Muscle of back (tissue), 11 donors: ENCODE results near the gene ARID1A. TPM values are rescaled to one million over a fixed set of nuclear protein-coding genes. Genes with fewer than 3 reads are reported as not detected.
"Not testable (repeated sequence)": the region's sequence is repeated elsewhere in the genome, so short reads cannot be mapped to it uniquely, and the experiment has no call there.

Source experiments
- DNase-seq, 3 donors: peaks; one replicate each; pipeline versions ENCODE4 v3.0.0 to v3.0.0-alpha.2; 2013
- polyA plus RNA-seq, 10 donors: library from polyadenylated mRNA; unstranded; fragments of 120-200 nt; gene quantifications; one replicate each; pipeline ENCODE4 v1.2.1, GENCODE V29; 2013; ENCODE audit not compliant: insufficient read length in 10 of 10

ARID1A gene
- polyA plus RNA-seq, 10 donors, result 39.9 to 50.6 (median 45.2) TPM

DNA sequence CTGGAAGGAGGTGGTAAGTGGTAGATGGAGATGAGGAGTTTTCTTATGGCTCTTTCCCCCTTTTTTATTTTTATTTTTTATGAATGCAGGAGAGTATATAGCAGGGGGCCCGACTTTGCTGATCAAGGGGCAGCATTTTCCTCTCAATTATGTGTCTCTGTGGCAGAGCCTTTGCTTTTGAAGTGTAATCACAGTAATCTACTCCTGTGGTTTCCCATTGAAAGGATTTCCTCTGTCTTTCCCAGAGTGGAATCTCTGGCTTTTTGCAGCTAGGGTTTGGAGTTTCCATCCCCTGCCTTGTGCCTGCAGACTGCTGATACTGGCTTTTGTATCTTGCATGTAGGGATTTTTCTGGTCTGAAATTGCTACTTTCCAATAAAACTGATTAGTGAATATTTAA lies 29.1 kb downstream of the ARID1A start:
- no peak for DNase-seq

DNA sequence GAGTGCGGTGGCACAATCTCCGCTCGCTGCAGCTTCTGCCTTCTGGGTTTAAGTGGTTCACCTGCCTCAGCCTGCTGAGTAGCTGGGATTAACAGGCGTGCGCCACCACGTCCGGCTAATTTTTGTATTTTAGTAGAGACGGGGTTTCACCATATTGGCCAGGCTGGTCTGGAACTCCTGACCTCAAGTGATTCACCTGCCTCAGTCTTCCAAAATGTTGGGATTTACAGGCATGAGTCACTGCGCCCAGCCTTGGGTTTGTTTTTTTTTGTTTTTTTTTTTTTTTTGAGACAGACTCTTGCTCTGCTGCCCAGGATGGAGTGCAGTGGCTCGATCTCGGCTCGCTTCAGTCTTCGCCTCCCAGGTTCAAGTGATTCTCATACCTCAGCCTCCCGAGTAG lies 30.1 kb downstream of the ARID1A start:
- not testable (repeated sequence) for DNase-seq

DNA sequence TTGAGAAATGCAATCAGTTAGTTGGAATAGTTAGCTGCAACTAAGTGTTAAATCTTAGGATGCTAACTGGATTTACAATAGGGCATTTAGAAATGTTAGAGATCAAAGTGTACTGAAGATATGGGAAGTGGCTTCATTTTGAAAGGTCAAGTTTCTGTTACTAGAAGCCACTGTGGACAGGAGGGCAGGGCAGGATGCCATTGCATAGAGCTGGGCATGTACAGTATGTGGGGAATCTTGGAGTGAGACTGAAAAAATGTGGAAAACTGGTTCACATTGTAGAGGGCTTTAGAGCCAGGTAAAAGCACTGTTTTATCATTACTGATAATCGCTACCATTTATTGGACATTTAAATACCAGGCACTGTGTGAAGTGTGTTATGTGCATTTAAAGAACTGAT lies 31.0 kb downstream of the ARID1A start:
- DNase-seq, result no peak

DNA sequence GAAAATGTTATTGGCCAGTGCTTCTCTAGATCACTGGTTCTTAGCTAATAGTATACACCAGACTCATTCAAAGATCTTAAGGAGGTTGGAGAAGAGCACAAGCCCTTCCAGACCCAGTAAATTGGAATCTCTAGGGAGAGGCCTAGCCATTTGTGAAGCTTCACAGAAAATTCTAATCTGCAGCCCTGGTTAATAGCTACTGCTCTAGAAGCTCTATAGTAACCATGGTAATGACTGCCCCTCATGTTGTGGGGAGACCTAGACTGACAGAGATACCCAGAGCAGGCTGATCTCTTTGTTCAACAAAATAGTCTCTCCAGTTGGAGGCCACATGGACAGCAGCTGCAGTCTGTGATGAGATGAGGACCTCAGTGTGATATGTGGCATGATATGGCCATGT lies 31.7 kb downstream of the ARID1A start:
- no peak for DNase-seq

DNA sequence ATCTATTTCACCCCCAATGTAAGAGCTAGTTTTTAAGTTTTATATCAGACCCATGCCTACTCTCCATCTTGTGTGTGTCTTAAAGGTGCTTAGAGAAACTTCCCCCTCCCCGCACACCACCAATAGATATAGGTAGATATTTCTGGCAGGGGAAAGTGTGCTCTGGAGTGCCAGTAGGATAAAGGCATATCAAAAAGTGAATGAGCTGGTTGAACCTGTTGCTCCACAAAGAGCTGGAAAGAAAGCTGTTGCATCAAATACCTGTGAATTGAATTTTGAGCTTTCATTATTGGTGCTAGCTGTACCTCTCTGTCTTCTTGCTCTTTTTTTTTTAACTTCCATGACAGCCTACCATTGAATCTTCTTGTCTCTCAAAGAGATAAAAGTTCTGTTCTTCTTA lies 32.8 kb downstream of the ARID1A start:
- DNase-seq, result no peak

DNA sequence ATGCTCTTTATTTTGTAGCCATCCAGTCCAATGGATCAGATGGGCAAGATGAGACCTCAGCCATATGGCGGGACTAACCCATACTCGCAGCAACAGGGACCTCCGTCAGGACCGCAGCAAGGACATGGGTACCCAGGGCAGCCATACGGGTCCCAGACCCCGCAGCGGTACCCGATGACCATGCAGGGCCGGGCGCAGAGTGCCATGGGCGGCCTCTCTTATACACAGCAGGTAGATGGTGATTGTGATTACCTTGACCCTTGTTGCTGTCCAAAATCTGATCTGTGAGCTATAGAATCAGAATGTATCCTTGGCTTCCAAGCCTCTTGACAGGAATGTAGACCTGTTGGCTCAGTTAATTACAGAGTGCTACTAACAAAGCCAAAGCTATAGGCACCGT lies 33.8 kb downstream of the ARID1A start:
- no peak for DNase-seq

DNA sequence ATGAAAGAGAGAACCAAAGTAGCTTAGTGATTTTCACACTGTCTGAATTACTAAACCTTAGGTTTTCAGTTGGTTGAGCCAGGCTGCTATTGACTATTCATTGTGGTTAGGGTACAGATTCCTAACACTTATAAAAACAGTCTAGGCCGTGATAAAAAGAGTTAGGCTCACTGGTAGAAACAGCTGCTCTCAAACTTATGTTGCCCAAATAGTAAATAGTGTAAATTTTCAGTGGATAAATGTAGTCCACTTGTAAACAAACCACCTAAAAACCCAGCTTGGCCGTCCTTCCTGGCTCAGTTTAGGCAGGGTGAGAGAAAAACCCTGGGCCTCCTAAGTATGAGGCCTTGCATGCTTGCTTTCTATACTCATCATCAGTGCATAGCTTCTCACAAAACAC lies 34.9 kb downstream of the ARID1A start:
- no peak for DNase-seq

DNA sequence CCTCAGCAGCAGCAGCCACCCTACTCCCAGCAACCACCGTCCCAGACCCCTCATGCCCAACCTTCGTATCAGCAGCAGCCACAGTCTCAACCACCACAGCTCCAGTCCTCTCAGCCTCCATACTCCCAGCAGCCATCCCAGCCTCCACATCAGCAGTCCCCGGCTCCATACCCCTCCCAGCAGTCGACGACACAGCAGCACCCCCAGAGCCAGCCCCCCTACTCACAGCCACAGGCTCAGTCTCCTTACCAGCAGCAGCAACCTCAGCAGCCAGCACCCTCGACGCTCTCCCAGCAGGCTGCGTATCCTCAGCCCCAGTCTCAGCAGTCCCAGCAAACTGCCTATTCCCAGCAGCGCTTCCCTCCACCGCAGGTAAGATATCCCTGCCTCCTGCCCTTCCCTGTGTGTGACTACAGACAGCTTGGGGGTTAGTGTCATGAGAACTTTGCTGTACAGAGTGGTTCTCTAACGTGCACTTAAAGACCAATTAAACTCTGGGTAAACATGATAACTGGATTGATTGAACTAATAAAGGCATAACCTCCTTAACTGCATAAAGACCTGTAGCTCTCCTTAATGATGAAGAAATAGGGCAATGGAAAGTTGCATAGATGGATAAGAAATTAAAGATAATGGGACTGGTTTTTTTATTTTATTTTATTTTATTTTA lies 35.6 kb downstream of the ARID1A start:
- DNase-seq, result no peak

DNA sequence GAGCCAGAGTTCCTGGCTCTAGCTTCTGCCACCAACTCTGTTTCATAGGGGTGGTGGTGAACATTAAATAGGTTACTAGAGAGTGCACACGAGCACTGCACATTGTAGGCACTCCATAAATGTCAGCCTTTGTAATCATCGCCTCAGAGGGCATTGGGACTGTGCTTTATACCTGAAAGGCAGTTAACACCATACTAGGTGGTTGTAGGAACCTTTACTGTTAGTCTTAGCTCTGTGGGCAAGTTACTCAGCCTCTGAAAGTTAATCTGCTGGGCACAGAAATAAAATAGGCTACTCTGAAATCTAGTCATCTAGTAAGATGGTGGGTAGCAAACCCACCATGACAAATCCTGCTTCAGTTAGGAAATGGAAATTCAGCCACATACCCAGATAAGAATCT lies 37.6 kb downstream of the ARID1A start:
- DNase-seq, result no peak

DNA sequence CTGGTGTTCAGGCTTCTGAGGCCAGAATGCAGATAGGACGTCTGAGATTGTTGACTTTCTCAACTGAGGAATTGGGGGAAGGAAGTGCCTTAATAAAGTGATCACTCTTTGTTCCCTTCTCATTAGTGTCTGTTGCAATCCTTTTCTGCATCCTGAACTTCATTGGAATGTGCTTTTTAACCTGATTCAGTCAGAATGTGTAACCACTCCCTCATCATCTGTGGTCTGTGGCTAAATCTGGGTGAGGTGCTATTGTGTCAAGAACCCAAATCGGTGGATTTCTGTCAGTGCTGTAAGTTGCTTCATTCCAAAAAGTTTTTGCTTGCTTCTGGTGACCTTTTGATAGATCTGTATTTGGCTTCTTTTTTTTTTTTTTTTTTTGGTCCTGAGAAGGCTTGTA lies 38.2 kb downstream of the ARID1A start:
- DNase-seq, result peak in 1 of 3 donors; percentile 55

DNA sequence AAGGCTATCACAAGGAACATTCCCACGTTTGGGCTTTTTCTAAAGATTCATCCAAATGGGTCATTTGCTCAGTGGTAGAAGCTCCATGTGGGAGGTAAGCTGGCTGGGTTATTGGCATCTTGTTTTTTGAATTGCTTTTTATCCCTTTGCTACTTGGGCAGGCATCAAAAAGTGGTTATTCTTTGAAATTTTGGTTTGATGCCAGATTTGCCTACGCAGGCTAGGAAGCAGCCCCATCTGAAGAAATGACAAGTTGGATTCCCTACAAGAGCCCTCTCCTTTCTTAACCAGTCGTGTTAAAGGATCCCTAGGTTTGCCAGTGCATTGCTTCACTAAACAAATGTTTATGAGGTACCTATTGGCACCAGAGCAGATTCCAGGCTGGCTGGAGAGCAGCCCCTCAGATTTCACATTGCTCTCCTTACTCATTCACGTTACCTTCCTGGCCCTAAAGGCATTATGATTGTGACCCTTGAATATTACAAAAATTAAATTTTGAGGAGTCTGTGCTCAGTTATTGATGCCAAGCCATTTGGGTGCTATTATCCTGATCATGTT lies 38.8 kb downstream of the ARID1A start:
- DNase-seq, result no peak

DNA sequence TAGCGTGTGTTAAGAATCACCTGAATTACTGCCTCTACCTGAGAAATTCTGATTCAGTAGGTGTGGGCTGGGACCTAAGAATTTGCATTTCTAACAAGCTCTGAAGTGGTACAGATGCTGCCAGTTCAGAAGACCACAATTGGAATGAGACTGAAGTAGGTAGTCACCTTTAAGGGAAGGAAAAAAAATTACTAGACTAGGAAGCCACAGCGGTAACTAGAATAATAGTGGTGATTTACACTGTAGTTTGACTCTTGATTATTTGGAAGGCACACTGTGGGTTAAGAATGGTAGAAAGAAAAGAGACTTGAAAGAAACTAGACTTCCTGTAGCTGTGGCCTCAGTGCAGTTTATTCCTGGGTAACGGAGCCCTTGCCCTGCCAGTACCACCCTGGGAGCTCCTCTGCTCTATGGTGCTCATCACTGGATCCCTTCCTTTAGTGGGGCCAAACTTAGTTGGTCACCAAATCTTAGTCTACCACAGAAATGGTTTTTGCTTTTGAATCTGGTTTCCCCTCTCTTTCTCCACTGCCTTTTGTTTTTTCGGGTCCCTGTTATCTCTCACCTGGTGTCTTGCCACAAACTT lies 43.6 kb downstream of the ARID1A start:
- DNase-seq, result no peak

DNA sequence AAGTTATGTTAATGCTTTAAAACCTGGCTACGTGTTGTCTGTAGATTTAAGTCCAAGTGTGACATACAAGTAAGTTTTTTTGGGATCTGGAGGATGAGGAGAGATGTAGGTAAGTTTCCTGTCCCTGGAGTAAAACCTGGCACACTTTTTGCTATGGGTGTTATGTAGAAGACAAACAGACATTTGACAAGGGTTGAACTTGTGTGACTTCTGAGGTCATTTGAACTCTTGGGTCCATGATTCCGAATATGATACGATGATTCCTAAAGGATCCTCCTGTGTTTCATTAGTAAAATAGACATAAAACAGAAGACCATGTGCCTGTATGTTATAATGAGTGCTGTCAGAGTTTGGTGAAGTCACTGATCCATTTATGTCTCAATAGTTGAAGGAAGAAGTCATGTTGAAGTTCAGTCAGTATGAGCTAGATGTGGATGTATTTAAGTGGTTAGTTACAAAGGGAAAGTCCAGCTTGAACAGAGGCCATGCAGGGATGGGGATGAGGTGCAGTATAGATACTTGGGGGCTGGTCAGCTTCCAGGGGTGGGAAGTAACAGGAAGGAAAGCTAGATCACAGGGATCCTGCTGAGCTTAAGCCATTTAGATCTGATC lies 44.3 kb downstream of the ARID1A start:
- no peak for DNase-seq

DNA sequence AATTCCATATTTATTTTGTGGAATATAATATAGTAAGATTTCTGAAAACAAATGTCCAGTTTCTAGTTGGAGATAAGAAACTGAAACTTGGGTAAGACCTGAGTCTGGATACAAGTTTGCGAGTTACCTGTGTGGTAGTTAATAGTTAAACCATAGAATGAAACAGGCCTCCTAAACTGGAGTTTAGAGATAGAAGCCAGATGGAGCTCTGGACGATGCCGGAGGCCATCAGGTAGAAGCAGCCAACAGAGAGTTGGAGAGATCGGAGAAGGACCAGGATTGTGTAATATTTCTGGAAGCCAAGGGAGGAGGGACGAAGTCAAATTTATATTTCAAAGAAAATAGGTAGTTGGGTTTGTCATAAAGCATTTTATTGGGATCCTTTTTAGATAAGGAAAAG lies 45.1 kb downstream of the ARID1A start:
- DNase-seq, result no peak

DNA sequence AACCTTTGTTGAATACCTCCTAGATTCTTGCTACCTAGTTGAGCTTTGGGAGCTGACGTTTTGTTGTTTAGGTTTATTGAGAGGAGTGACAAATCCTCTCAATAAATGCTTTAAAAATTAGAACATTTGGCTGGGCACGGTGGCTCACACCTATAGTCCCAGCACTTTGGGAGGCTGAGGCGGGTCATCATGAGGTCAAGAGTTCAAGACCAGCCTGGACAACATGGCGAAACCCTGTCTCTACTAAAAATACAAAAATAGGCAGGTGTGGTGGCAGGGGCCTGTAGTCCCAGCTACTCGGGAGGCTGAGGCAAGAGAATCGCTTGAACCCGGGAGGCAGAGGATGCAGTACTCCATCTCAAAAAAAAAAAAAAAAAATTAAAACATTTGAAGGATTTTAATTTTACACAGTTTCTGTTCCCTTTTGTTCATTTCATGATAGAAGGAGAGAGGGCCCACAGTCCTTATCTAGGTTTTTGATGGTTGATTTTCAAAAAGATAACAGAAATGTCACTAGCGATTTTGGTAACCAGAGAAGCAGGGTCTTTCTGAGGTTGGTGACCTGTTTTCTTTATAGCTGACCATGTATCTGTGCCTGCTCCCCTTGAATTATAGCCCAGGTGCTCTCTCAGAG lies 47.7 kb downstream of the ARID1A start:
- DNase-seq, result no peak

DNA sequence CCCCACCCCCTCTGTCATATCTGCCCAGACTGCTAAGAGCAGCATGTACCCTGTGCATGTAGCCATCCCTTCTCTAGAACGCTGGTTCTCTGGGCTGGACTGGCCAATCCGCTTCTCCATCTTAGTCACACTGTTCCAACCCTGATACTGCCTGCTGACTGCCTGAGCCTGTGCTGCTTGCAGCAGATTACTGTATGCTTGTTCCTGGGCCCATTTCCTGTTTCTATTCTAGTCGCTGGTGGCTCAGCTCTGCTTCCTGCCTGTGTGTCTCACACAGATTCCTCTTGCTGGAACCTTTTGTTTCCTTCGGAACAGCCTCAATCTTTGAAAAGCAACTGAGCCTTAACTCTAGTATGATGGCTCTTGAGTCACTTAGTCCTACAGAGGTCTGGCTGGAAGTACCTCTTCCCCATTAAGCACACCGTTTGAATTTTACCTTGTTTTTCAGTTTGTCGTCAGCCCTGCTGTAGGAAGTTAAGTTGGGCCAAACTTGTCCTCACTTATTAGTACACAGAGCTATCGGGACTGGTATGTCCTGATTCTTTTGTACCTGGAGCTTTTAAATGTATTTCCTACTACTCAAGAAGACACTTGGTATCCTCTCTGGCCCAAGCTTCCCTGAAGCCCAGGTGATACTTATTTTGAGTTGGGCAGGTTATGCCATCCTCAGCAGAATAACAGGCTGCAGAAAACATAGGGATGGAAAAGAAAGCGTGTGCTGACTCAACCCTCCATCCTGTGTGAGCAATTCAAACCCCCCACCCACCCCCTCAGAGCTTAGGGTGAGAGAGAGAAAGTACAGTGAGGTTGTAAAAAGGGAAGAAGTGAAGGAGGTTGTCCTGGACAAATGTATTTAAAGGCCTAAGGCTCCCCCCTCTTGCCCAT lies 48.5 kb downstream of the ARID1A start:
- DNase-seq, result peak; percentile 55 to 76 (median 73)

DNA sequence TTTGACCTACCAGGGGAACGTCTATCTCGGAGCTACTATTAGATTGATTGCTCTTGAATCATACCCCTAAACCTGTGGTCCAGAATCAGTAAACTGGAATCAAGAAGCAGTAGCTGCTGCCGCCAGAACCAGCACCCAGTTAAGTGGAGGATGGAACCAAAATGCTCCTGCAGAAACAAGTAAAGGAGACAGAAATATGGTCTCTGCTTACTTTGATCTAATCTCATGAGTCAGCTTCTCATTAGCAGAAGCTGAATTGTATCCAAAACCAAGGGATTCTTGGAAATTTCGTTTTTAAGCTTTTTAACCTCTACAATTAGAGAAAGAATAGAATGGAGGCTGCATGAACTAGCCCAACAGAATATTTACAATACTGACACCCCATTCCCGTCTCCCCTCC lies 49.4 kb downstream of the ARID1A start:
- DNase-seq, result no peak

DNA sequence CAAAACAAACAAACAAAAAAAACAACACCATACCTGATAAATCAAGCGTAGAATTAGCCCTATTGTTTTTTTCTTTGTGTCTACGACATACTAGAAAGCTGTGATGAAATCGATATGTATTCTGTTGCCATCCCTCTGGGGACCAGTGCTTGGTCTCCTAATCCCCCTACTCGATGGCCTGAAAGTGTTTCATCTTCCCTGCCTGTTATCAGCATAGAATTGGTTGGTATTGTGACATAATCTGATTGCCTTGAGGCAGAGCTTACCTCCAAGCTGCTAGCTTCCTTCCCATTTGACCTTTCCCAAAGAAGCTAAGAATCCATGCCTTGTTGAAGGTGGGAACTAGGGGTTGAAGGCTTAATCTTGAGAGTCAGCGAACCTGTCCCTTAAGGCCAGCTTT lies 51.2 kb downstream of the ARID1A start:
- DNase-seq, result no peak

DNA sequence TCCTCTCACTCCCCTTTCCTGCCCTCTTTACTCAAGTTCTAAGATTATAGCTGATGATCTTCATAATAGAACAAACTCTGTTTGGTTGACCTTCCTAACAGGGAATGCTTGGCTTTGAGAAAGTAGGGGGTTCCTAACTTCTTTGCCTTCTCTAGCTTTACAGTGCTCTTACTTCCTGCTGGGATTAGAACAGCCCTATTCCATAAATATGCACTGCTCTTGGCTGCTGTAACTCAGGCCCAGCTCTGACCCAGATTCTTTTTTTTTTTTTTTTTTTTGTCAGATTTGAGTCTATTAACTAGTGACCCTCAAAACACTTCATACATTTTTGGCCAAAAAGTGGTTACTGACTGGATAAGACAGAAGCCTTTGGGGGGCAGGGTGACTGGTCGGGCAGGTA lies 52.5 kb downstream of the ARID1A start:
- no peak for DNase-seq

DNA sequence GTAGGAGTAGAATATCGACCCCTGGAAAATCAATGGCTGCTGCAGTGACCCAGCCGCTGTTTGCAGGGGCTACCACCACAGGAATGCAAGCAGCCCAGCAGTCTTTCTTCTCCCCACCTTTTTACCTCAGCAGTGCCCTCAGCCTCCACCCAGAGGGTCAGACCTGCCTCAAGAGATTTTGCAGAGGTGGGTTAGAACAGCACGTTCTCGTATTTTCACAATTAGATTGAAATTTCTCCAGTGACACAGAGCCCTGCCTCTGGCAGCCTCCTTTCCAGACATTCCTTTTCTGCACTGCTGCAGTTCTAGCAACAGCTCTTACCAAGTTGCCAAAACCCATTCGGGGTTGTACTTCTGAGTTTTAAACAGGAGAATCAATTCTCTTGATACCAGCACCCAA lies 53.6 kb downstream of the ARID1A start:
- no peak for DNase-seq

DNA sequence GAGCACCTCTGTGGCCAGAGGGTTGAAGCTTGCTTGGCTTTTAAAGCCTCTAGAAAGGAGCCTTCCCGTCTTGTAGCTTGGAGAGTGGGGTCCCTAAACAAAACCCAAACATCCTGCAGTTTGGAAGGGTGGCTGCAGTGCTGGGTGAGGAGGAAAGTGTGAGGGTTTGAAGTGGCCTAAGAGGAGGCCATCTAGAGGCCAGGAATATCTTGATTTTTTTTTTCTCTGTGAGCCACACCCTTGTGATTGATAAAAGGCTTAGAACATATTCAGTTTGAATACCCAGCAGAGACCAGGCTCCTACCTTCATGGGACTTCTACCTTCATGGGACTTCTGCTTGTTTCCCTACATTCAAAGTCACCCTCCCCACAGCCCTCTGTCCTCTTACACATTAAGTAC lies 54.6 kb downstream of the ARID1A start:
- no peak for DNase-seq

DNA sequence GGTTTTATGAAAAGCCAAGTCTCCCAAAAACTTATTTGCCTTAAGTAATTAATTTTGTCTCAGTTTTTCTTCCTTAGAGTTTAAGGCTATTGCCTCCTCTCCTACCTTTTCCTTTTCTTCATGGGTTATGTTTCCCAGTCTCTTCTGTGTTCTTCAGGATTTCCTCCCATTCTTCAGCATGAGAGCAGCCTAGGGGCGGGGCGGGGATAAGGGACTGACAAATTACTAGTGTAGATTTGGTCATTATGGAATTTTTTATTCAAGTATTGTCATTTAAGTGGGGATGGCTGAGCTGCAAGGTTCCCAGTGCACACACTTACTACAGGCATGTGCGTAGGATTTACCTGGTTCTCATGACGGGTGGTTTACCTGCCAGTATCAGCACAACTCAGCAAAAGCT lies 56.7 kb downstream of the ARID1A start:
- DNase-seq, result no peak
